ENCODE results near the gene SPPL2A.

The SPPL2A gene

DNA sequence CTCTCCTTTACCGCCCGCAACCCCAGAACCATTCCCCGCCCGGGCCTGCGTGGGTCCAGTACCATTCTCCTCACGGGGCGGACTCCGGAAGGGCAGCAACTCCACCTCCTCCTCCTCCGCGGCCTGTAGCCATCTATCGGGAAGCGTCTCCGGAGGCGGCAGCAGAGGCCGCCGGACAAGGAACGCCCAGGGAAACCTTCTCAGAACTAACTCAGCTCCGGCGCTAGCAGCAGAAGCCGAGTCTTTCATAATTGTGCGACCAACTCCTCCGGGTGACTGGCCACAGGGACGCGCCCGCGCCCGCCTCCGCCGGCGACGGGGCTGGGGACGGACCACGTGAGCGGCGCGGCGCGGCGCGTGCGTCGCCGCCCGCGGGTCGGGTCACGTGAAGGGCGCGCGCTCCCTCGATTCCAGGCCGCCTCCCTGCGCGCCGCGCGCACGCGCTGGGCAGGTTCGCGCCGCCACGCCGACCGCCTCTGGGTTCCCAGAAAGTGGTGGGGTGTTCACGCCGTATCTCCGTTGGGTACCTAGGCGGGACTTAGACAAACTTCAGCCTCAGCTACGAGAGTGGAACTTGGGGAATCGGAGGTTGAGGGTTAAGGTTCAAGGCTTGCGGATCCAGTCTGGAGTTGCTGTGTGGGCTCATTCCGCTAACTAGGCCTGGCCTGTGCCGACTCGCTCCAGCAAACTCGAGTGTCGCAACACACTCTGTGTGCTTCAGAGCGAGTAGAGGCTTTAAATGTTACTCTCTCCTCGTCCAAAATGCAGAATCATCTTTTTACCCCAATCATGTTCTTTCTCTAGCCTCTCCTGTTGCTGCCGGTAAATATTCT is 78.8 kb downstream of the SPPL2A start, which contains the start of gene TRPM7:
TSS of gene TRPM7 (minus strand) at position 329 of the 833 bp plus-strand sequence. CDS start at position 65, 264 bp downstream.
- peak; percentile 89 for DNase-seq

DNA sequence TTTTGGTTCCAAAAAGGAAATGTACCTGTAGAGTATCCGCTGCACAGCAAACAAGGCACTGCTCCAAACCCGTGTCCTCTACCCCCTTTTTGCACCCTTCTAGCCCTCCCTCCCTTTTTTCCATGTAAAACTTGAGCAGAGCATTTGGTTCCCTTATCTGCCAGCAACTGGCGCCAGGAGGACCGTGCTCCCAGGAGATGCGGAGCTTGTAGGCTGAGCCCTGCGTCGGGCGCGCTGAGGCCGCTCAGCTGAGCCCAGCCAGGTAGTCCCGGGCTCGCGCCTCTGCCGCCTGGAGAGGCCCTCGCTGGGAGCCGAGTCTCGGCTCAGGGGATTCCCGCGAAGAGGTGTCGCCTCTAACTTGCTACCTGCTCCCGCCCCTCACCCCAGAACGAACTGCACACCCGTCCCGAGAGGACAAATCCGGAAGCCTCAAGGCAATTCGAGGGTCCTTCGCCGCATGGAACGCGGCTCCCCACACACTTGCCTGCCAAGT is 79.5 kb downstream of the SPPL2A start:
- DNase-seq, result peak; percentile 27

DNA sequence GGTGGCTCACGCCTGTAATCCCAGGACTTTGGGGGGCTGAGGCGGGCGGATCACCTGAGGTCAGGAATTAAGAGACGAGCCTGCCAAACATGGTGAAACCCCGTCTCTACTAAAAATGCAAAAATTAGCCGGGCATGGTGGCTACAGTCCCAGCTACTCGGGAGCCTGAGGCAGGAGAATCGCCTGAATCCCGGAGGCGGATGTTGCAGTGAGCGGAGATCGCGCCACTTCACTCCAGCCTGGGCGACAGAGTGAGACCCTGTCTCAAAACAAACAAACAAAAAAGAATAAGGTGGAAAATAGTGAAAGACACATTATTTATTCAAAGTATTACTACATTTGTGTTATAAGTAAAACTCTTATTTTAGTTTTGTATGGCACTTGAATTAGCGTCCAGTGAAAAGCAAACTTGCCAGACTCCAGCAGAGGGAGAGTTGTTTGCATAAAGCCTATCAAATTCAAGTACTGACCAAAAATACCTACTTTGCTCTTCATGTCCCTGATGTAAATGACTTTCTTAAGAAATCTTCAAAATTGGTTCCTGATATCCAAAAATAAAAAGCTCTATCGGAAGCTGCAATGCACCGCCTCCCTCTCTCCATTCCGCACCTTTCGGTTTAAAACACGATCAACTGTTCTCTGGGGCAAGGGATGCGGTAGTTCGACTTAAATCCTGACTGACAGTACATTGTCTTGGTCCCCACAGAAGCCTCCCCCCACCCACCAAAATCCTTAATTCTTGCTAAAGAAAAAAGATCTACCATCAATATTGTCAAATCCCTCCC is 80.1 kb downstream of the SPPL2A start:
- DNase-seq, result no peak

DNA sequence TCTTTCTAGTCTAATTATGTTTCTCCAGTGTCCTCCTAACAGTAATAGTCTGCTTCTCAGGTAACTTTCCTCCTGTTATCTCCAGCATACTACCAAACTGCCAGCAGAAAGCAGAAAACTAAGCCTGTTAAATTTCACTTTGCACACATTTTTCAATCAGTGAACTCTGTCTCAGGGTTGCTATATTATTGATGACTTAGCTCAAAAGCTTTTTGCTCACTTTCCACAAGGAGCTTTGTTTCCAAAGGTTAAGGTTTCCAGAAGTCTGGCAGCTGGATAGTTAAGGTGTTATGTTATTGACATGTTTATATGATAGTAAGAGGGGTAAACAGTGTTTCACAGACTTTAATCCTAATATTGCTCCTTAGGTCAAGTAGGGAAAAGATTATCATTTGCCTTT is 84.0 kb downstream of the SPPL2A start:
- DNase-seq, result no peak

DNA sequence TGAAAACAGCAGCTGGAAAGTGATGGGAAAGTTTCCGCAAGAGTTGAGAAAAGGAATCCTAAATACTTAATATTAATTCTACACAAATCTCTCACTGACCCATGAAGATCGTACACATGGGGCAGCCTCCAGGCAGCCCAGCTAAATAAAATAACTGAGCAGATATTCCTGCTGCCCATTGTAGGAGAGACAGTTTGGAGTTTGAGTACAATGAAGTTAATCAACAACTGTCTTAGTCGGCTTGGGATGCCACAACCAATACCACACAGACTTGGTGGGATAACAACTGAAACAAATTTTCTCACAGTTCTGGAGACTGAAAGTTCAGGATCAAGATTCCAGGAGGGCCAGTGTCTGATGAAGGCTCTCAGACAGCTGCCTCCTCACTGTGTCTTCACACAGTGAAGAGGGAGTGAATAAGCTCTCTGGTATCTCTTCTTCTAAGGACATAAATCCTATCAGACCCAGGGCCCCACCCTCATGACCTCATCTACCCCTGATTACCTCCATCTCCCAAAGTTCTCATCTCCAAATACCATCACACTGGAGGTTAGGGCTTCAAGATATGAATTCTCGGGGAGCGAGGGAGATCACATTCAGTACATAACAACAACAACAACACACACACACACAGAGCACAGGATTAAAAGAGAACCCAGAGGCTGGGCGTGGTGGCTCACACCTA is 88.6 kb downstream of the SPPL2A start:
- no peak for DNase-seq

DNA sequence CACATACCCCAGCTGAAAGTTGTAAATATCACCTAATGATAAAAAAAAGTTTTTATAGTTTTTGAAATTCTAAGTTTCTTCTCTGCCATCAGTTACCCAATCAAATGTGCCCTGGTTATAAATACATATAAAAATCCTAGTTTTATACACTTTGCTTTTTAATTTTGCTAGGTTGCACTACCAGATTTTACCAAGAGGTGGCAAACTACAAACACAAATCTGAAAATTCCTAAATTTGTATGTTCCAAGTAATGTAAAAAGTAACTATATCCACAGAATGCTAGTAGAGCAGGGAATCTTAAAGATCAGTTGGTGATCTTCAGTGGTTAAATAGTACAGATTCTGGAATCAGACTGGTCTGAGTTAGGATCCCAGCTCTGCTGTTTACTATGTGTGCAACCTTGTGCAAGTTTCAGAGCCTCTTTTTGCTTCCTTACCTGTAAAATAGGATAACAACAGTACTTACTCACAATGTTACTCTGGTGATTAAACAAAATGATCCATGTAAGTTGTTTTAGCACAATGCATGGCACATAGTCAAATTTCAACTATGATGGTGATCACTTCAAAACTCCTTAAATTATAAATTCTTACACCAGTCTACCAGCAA is 89.9 kb downstream of the SPPL2A start:
- no peak for DNase-seq

DNA sequence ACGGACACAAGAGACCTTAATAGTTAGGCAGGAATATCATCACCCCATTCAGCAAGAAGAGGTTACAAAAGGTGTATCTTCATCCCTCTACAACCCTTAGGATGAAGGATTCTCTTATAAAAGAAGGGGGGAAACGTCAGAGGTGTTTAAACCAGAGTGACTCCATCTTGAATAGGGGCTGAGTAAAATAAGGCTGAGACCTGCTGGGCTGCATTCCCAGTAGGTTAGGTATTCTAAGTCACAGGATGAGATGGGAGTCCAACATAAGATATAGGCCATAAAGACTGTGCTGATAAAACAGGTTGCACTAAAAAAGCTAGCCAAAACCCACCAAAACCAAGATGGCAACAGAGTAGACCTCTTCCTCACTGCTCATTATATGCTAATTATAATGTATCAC is 95.4 kb downstream of the SPPL2A start:
- DNase-seq, result no peak

DNA sequence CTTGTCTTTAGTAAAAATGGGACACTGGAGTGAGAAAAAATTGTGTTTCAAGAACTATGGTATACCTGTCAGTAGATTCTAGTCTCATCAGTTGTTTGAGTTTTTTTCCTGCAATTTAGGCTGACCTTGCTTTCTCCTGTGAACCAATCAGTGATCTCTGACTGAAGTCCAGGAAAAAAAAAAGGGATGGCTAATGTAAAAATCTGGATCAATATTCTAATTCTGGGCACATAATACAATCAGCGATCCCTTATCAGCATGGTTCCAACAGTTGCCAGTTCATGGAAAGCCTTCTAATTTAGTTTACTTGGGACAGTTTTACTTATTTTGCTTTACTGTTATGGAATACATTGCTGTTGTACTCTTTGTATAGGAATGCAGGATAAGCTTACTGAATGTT is 95.9 kb downstream of the SPPL2A start:
- no peak for DNase-seq

DNA sequence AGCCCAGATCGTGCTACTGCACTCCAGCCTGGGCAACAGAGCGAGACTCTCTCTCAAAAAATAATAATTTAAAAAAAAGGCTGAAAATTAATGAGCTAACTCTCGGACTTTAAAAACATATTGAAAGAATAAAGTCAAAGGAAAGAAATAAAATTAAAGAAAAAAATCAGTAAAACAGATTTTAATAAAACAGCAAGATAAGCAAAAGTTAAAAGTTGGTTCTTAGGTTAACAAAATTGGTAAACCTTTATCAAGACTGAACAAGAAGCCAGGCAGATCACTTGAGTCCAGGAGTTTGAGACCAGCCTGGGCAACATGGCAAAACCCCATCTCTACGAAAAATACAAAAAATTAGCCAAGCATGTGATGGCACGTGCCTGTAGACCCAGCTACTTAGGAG is 99.6 kb downstream of the SPPL2A start:
- DNase-seq, result no peak

DNA sequence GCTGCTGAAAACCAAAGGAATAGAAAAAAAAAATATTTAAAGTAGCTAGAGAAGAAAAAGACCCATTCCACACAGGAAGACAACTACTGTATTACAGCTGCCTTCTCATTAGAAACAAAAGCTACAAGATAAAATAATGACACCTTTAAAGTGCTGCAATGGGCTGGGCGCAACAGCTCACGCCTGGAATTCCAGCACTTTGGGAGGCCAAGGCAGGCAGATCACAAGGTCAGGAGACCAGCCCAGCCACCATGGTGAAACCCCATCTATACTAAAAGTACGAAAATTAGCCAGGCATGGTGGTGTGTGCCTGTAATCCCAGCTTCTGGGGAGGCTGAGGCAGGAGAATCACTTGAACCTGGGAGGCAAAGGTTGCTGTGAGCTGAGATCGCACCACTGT is 110.0 kb downstream of the SPPL2A start:
- DNase-seq, result no peak

DNA sequence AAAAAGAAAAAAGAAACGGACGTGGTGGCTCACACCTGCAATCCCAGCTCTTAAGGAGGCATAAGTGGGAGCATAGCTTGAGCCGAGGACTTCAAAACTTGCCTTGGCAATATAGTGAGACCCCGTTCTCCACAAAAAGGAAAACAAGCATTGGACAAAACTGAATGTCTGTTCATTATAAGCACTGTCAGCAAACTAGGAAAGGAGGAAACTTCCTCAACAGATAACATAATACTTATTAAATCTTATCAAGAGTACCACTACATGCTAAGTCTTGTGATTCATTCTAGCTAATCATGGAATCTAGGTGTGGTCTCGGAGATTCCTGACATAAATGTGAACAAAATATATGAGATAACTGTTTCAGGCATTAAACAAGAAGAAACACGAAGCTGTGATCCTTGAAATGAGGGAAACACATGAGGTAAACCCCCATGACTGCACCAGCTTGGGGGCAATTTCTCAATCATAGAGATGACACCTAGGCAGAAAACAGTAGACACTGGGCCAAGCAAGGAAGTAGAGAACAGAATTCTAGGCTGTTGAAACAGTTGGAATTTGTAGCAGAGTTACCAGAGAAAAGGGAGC is 112.3 kb downstream of the SPPL2A start:
- DNase-seq, result no peak

DNA sequence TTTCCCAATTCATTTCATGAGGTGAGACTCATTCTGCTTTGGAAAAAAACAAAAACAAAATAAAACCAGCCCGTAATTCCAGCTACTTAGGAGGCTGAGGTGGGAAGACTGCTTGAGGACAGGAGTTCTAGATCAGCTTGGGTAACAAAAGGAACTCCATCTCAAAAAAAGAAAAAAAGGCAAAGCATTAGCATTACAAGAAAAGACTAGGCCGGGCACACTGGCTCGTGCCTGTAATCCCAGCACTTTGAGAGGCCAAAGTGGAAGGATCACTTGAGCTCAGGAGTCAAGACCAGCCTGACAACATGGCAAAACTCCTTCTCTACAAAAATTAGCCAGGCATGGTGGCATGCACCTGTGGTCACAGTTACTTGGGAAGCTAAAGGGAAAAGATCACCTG is 112.8 kb downstream of the SPPL2A start:
- DNase-seq, result no peak

Data from NCI-H774 (cell line).